Parathyroid adenoma (tissue), 2 donors: Measurements from ENCODE around the gene AOAH.

Experiments
- H2AFZ ChIP-seq: fragments of 300-600 bp; sonication (generic); one replicate; pipeline ENCODE4 v1.7.0; 2017; ENCODE audit warnings: antibody characterized with exemption, mild to moderate bottlenecking
- H3K27ac ChIP-seq: fragments of 300-600 bp; sonication (generic); one replicate; pipeline ENCODE4 v1.7.0; 2017
- H3K27me3 ChIP-seq: fragments of 300-600 bp; sonication (generic); one replicate; pipeline ENCODE4 v1.7.0; 2017; ENCODE audit warnings: low read length; ENCODE audit not compliant: control insufficient read depth, insufficient read depth
- H3K36me3 ChIP-seq: fragments of 300-600 bp; sonication (generic); one replicate; pipeline ENCODE4 v1.7.0; 2017; ENCODE audit warnings: low read length; ENCODE audit not compliant: control insufficient read depth, insufficient read depth
- H3K4me1 ChIP-seq: fragments of 300-600 bp; sonication (generic); one replicate; pipeline ENCODE4 v1.7.0; 2017; ENCODE audit warnings: control low read depth
- H3K4me2 ChIP-seq: fragments of 300-600 bp; sonication (generic); one replicate; pipeline ENCODE4 v1.7.0; 2017; ENCODE audit warnings: low read length
- H3K4me3 ChIP-seq: fragments of 300-600 bp; sonication (generic); one replicate; pipeline ENCODE4 v1.7.0; 2017; ENCODE audit warnings: low read depth, low read length
- H3K79me2 ChIP-seq: fragments of 300-600 bp; sonication (generic); one replicate; pipeline ENCODE4 v1.7.0; 2017; ENCODE audit warnings: control low read depth
- H3K9ac ChIP-seq: fragments of 300-600 bp; sonication (generic); one replicate; pipeline ENCODE4 v1.7.0; 2017; ENCODE audit warnings: mild to moderate bottlenecking
- H3K9me3 ChIP-seq: fragments of 300-600 bp; sonication (generic); one replicate; pipeline ENCODE4 v1.7.0; 2017; ENCODE audit warnings: low read length; ENCODE audit not compliant: control insufficient read depth
- CTCF ChIP-seq: fragments of 300-600 bp; sonication (generic); IDR thresholded peaks from one replicate; pipeline ENCODE4 v1.7.0; 2017; ENCODE audit warnings: antibody characterized with exemption, mild to moderate bottlenecking
- donor health status: primary hyperparathyroidism.

Gene AOAH

GRCh38 chr7:36691983-36692382 is 32.3 kb downstream of the AOAH start:
- no peak overlapping the region for H3K4me3 ChIP-seq
- no peaks in the 10 kb centered on the region for H3K4me1 ChIP-seq
- H3K9me3 ChIP-seq, result no peaks in the 10 kb centered on the region
- no peak overlapping the region for H3K27ac ChIP-seq
- no peak overlapping the region for H2AFZ ChIP-seq
- H3K79me2 ChIP-seq, result no peaks in the 10 kb centered on the region
- H3K36me3 ChIP-seq, result no peaks in the 10 kb centered on the region
- no peaks in the 10 kb centered on the region for H3K27me3 ChIP-seq
- no peak overlapping the region for H3K9ac ChIP-seq
- no peak for TF ChIP-seq CTCF
- no peak overlapping the region for H3K4me2 ChIP-seq

GRCh38 chr7:36690514-36691187 is 33.6 kb downstream of the AOAH start:
- Histone ChIP-seq H3K4me1 (no peaks in the 10 kb centered on the region), H3K9ac (no peak overlapping the region), H3K79me2 (no peaks in the 10 kb centered on the region), H3K9me3 (no peaks in the 10 kb centered on the region), H3K27me3 (no peaks in the 10 kb centered on the region), H3K4me2 (no peak overlapping the region), H3K36me3 (no peaks in the 10 kb centered on the region), H2AFZ (no peak overlapping the region), H3K4me3 (no peak overlapping the region), H3K27ac (no peak overlapping the region)
- no peak for TF ChIP-seq CTCF

- H2AFZ ChIP-seq, result no peak overlapping the region
- no peak overlapping the region for H3K4me3 ChIP-seq
- no peaks in the 10 kb centered on the region for H3K27me3 ChIP-seq
- no peaks in the 10 kb centered on the region for H3K9me3 ChIP-seq
- H3K9ac ChIP-seq, result no peak overlapping the region
- H3K27ac ChIP-seq, result no peak overlapping the region
- TF ChIP-seq CTCF, result no peak
- H3K4me1 ChIP-seq, result no peaks in the 10 kb centered on the region
- H3K36me3 ChIP-seq, result no peaks in the 10 kb centered on the region
- no peak overlapping the region for H3K4me2 ChIP-seq
- no peaks in the 10 kb centered on the region for H3K79me2 ChIP-seq
Observed at GRCh38 chr7:36690041-36690440, 34.3 kb downstream of the AOAH start.

GRCh38 chr7:36686499-36686898 is 37.8 kb downstream of the AOAH start:
- Histone ChIP-seq H3K36me3 (no peaks in the 10 kb centered on the region), H2AFZ (no peak overlapping the region), H3K9ac (no peak overlapping the region), H3K9me3 (no peaks in the 10 kb centered on the region), H3K79me2 (no peaks in the 10 kb centered on the region), H3K27ac (no peak overlapping the region), H3K4me3 (no peak overlapping the region), H3K4me2 (no peak overlapping the region), H3K4me1 (no peaks in the 10 kb centered on the region), H3K27me3 (no peaks in the 10 kb centered on the region)
- TF ChIP-seq CTCF, result no peak

- H3K36me3 ChIP-seq, result no peaks in the 10 kb centered on the region
- H3K9ac ChIP-seq, result no peak overlapping the region
- no peaks in the 10 kb centered on the region for H3K79me2 ChIP-seq
- no peak overlapping the region for H3K27ac ChIP-seq
- no peak overlapping the region for H2AFZ ChIP-seq
- no peak overlapping the region for H3K4me2 ChIP-seq
- no peak for TF ChIP-seq CTCF
- no peak overlapping the region for H3K4me3 ChIP-seq
- no peaks in the 10 kb centered on the region for H3K27me3 ChIP-seq
- no peaks in the 10 kb centered on the region for H3K4me1 ChIP-seq
- H3K9me3 ChIP-seq, result no peaks in the 10 kb centered on the region
Observed at GRCh38 chr7:36684954-36685353, 39.3 kb downstream of the AOAH start.
